Measurements from ENCODE around the gene SPN. TPM values are rescaled to one million over a fixed set of nuclear protein-coding genes. Genes with fewer than 3 reads are reported as not detected.

The SPN gene
- polyA plus RNA-seq, 1 donor (not counting 4 experiments of a cell fraction or from before 2014, with no cell fraction given): 0.07 TPM

GRCh38 chr16:29714972-29715371 lies 51.9 kb downstream of the SPN start:
- H3K9me3 ChIP-seq (ENCODE audit: control insufficient read depth, low read depth, low read length): no peaks in the 10 kb centered on the region
- H3K9me1 ChIP-seq (ENCODE audit: control insufficient read depth, extremely low read depth, insufficient read depth, low read length): no peaks in the 10 kb centered on the region
- H3K4me3 ChIP-seq (ENCODE audit: control insufficient read depth in 2 of 3, extremely low read depth in 1 of 3, insufficient read depth in 2 of 3, low read depth in 1 of 3, low read length in 3 of 3): no peak overlapping the region
- H3K79me2 ChIP-seq (ENCODE audit: control insufficient read depth, insufficient read depth, low read length): no peaks in the 10 kb centered on the region
- no peak for DNase-seq (ENCODE audit: low read depth, low spot score)
- no peak overlapping the region for H3K9ac ChIP-seq (ENCODE audit: control insufficient read depth, extremely low read depth, insufficient read depth, low read length)
- H2AFZ ChIP-seq (ENCODE audit: control insufficient read depth, low read length): no peak overlapping the region
- no peak overlapping the region for H3K27ac ChIP-seq (ENCODE audit: control insufficient read depth, insufficient read depth, low read length)
- FAIRE-seq: no peak
- dilution Hi-C loops (cut with MboI; ENCODE audit: extremely low pct_ligation_motif_present, low sequenced_read_pairs): no loop called here
- H4K20me1 ChIP-seq (ENCODE audit: control insufficient read depth, extremely low read depth, insufficient read depth, low read length): no peaks in the 10 kb centered on the region
- no peak overlapping the region for H3K4me2 ChIP-seq (ENCODE audit: control insufficient read depth, extremely low read depth, insufficient read depth, low read depth, low read length)
- H3K4me1 ChIP-seq (ENCODE audit: control insufficient read depth, extremely low read depth, insufficient read depth, low read length): peaks cover 8% of the 10 kb centered on the region
- TF ChIP-seq EZH2 (IDR thresholded peaks at IDR 0.05; ENCODE audit: low read length): no peak
- TF ChIP-seq CTCF (optimal IDR thresholded peaks at IDR 0.05 in 1 of 3, IDR thresholded peaks at IDR 0.05 in 1 of 3, conservative IDR thresholded peaks at IDR 0.05 in 1 of 3; ENCODE audit: extremely low read depth in 1 of 3, insufficient read depth in 2 of 3, low read length in 3 of 3): no peak
- H3K36me3 ChIP-seq (ENCODE audit: control insufficient read depth in 2 of 2, extremely low read depth in 1 of 2, insufficient read depth in 2 of 2, low read length in 2 of 2): no peaks in the 10 kb centered on the region
- H3K27me3 ChIP-seq (ENCODE audit: control insufficient read depth, extremely low read depth, insufficient read depth, low read length): no peaks in the 10 kb centered on the region

- H3K4me2 ChIP-seq (ENCODE audit: control insufficient read depth, extremely low read depth, insufficient read depth, low read depth, low read length): no peak overlapping the region
- H3K9me1 ChIP-seq (ENCODE audit: control insufficient read depth, extremely low read depth, insufficient read depth, low read length): no peaks in the 10 kb centered on the region
- H3K4me3 ChIP-seq (ENCODE audit: control insufficient read depth in 2 of 3, extremely low read depth in 1 of 3, insufficient read depth in 2 of 3, low read depth in 1 of 3, low read length in 3 of 3): no peak overlapping the region
- no peaks in the 10 kb centered on the region for H4K20me1 ChIP-seq (ENCODE audit: control insufficient read depth, extremely low read depth, insufficient read depth, low read length)
- no peak overlapping the region for H3K9ac ChIP-seq (ENCODE audit: control insufficient read depth, extremely low read depth, insufficient read depth, low read length)
- H3K36me3 ChIP-seq (ENCODE audit: control insufficient read depth in 2 of 2, extremely low read depth in 1 of 2, insufficient read depth in 2 of 2, low read length in 2 of 2): no peaks in the 10 kb centered on the region
- H3K79me2 ChIP-seq (ENCODE audit: control insufficient read depth, insufficient read depth, low read length): no peaks in the 10 kb centered on the region
- FAIRE-seq (no peak), DNase-seq (ENCODE audit: low read depth, low spot score) (no peak)
- no peak overlapping the region for H3K27ac ChIP-seq (ENCODE audit: control insufficient read depth, insufficient read depth, low read length)
- no peaks in the 10 kb centered on the region for H3K27me3 ChIP-seq (ENCODE audit: control insufficient read depth, extremely low read depth, insufficient read depth, low read length)
- dilution Hi-C loops (cut with MboI; ENCODE audit: extremely low pct_ligation_motif_present, low sequenced_read_pairs): no loop called here
- TF ChIP-seq CTCF (optimal IDR thresholded peaks at IDR 0.05 in 1 of 3, IDR thresholded peaks at IDR 0.05 in 1 of 3, conservative IDR thresholded peaks at IDR 0.05 in 1 of 3; ENCODE audit: extremely low read depth in 1 of 3, insufficient read depth in 2 of 3, low read length in 3 of 3) (no peak), EZH2 (IDR thresholded peaks at IDR 0.05; ENCODE audit: low read length) (no peak)
- H3K4me1 ChIP-seq (ENCODE audit: control insufficient read depth, extremely low read depth, insufficient read depth, low read length): peaks cover 4% of the 10 kb centered on the region
- H3K9me3 ChIP-seq (ENCODE audit: control insufficient read depth, low read depth, low read length): no peaks in the 10 kb centered on the region
- H2AFZ ChIP-seq (ENCODE audit: control insufficient read depth, low read length): no peak overlapping the region
Observed at GRCh38 chr16:29717113-29717512, 54.1 kb downstream of the SPN start.
